GM21423 (cell line): ENCODE data around the gene C1QTNF2.

Experiments used
- ATAC-seq: cut with Tn5 transposase; IDR thresholded peaks from one replicate; pipeline ENCODE4 v1.9.1; 2021; ENCODE audit warnings: mild to moderate bottlenecking, moderate library complexity; ENCODE audit not compliant: unreplicated experiment

C1QTNF2 gene

GRCh38 chr5:160310552-160311295 is 59.7 kb downstream of the C1QTNF2 start:
- ATAC-seq, result no peak

GRCh38 chr5:160310140-160310539 is 60.3 kb downstream of the C1QTNF2 start:
- ATAC-seq, result no peak

DNA sequence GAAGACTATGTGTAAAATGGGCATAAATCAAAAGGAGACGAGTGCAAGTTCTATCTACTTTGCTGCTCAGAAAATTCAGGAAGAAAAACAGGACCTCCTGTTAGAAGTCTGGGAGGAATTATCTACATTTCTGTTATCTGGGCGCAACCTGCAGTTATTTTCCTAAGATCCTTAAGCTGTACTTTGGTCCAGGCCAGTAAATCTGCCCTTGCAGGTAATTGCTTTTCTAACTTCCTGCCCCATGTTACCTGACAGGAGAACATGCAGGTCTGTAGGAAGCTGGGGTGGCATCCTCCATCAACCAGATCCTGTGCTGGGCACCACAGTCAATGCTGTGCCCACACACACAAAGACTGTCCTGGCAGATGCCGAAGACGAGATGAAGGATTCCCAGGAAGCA is 63.7 kb downstream of the C1QTNF2 start:
- no peak for ATAC-seq

GRCh38 chr5:160305319-160305718 is 65.1 kb downstream of the C1QTNF2 start:
- no peak for ATAC-seq

DNA sequence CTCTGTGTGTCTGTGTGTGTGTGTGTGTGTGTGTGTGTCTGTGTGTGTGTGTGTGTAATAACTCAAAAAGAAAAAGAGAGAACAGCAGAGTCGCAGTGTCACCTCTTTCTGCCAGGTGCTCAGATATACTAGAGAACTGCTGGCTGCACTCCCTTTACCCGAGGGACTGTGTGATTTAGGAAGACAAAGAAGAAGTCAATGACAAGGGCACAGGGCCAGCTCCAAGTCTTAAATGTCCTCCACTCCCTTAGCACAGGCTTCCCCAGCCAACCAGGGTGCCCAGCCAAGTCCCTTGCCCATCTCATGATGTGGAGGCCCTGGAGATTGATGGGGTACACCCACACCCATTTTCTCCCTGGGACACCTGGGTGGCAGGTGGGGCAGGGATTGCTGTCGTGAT is 66.7 kb downstream of the C1QTNF2 start:
- ATAC-seq, result no peak

- ATAC-seq, result no peak
Observed at GRCh38 chr5:160298189-160298588, 72.2 kb downstream of the C1QTNF2 start.

DNA sequence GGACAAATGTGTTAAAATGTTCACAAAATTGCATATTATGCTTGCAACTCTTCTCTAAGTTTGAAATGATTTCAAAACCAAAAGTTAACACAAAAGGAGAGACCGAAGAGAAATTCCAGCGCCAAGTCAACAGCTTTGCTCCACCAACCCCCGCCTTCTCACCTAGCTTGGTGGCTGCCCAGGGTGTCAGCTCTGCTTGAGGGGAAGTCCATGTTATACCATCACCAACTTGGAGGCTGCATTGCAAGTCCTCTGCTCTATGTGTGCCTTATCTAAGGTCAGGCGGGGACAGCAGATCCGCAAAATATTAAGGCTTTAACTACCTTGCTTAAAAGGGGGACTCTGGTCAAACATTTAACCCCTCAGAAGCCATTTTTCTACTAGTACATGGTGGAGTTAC is 72.7 kb downstream of the C1QTNF2 start:
- no peak for ATAC-seq
